ENCODE measurements around the gene PRRC2C. TPM values are rescaled to one million over a fixed set of nuclear protein-coding genes. Genes with fewer than 3 reads are reported as not detected.

The PRRC2C gene
- total RNA-seq, 1 experiment from 2014 or later: 267 TPM

- DNase-seq: no peak
- no peak overlapping the region for H3T11ph ChIP-seq (ENCODE audit: low read length)
- Mint-ChIP-seq H3K27ac (0 out of 7 replicates have a peak overlapping the region, but pooled peaks of 1 of the 3 experiments have one; percentile 59), H3K36me3 (ENCODE audit: insufficient read depth in 1 of 3, low read depth in 3 of 3) (no peaks in the 10 kb centered on the region; a peak in 2 of 7 replicates), H3K4me1 (peaks cover 12 to 15% of the 10 kb centered on the region in 2 experiments), H3K27me3 (ENCODE audit: low read depth) (no peaks in the 10 kb centered on the region; the same call in 1 of the 2 replicates), H3K9me3 (peaks cover 4 to 7% of the 10 kb centered on the region in 2 experiments; a peak in 4 of 5 replicates), H3K4me3 (no peak overlapping the region)
- no peak overlapping the region for H2BK20ac ChIP-seq (ENCODE audit: low read depth, low read length, poor library complexity, severe bottlenecking)
- H3K4ac ChIP-seq (ENCODE audit: low read depth, low read length): no peak overlapping the region
- no peak overlapping the region for H3K18ac ChIP-seq (ENCODE audit: insufficient read length, low read depth, low read length)
- TF ChIP-seq, protein P1, sequence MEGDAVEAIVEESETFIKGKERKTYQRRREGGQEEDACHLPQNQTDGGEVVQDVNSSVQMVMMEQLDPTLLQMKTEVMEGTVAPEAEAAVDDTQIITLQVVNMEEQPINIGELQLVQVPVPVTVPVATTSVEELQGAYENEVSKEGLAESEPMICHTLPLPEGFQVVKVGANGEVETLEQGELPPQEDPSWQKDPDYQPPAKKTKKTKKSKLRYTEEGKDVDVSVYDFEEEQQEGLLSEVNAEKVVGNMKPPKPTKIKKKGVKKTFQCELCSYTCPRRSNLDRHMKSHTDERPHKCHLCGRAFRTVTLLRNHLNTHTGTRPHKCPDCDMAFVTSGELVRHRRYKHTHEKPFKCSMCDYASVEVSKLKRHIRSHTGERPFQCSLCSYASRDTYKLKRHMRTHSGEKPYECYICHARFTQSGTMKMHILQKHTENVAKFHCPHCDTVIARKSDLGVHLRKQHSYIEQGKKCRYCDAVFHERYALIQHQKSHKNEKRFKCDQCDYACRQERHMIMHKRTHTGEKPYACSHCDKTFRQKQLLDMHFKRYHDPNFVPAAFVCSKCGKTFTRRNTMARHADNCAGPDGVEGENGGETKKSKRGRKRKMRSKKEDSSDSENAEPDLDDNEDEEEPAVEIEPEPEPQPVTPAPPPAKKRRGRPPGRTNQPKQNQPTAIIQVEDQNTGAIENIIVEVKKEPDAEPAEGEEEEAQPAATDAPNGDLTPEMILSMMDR (conservative IDR thresholded peaks at IDR 0.05): no peak
- no peak overlapping the region for H2BK15ac ChIP-seq (ENCODE audit: low read depth, low read length)
- no peak overlapping the region for H2BK12ac ChIP-seq (ENCODE audit: insufficient read length, low read depth, low read length)
- H3K27me3 ChIP-seq (ENCODE audit: insufficient read depth, low read length): no peaks in the 10 kb centered on the region
- H3K9me3 ChIP-seq (ENCODE audit: control insufficient read depth, low read depth, low read length): no peaks in the 10 kb centered on the region
- H3K14ac ChIP-seq (ENCODE audit: insufficient read depth, low read length): no peak overlapping the region
- H2AK5ac ChIP-seq (ENCODE audit: insufficient read length, low read length): no peak overlapping the region
- no peak overlapping the region for H3K23ac ChIP-seq (ENCODE audit: insufficient read length, low read depth, low read length)
- no peaks in the 10 kb centered on the region for H3K79me1 ChIP-seq (ENCODE audit: insufficient read depth, low read depth, low read length, poor library complexity, severe bottlenecking)
- H3K23me2 ChIP-seq (ENCODE audit: insufficient read length, low read depth, low read length, poor library complexity, severe bottlenecking): no peaks in the 10 kb centered on the region
- H2BK120ac ChIP-seq (ENCODE audit: low read depth, low read length, poor library complexity, severe bottlenecking): no peak overlapping the region
- H4K8ac ChIP-seq (replicated peaks; ENCODE audit: insufficient read length, low read depth, low read length): no peak overlapping the region
- H4K20me1 ChIP-seq (ENCODE audit: control insufficient read depth, insufficient read depth, insufficient read length): no peaks in the 10 kb centered on the region
- H3K9ac ChIP-seq (ENCODE audit: extremely low read depth, insufficient read length, low read length): no peak overlapping the region
- H3K4me1 ChIP-seq (ENCODE audit: insufficient read depth, low read length): no peaks in the 10 kb centered on the region; the same call in 1 of the 2 replicates
- no peak overlapping the region for H4K91ac ChIP-seq (ENCODE audit: insufficient read length, low read depth, low read length)
- H2AFZ ChIP-seq (ENCODE audit: low read length): no peak overlapping the region
- H3K4me2 ChIP-seq (ENCODE audit: insufficient read depth, insufficient read length, low read length): no peak overlapping the region
- no peak overlapping the region for H4K5ac ChIP-seq (ENCODE audit: insufficient read length, low read depth, low read length)
- H3K27ac ChIP-seq (ENCODE audit: insufficient read length, low read depth, low read length): no peak overlapping the region
- no peak overlapping the region for H2BK5ac ChIP-seq (ENCODE audit: insufficient read length, low read length)
- H3K79me2 ChIP-seq (ENCODE audit: insufficient read depth, low read length): no peaks in the 10 kb centered on the region
- H3K56ac ChIP-seq (ENCODE audit: insufficient read length, low read depth, low read length): no peak overlapping the region
- no CpG with 5 or more reads among the region's 2 CpGs for WGBS (ENCODE audit: extremely low coverage, insufficient read length, low lambda C conversion rate)
Observed at GRCh38 chr1:171635661-171636060, 150.3 kb downstream of the PRRC2C start.
